ENCODE results near the gene CCDC85B. TPM values are rescaled to one million over a fixed set of nuclear protein-coding genes. Genes with fewer than 3 reads are reported as not detected.

Gene CCDC85B
- total and polyA plus RNA-seq, 2 of the 13 experiments (the other 11 are each of a cell fraction or from before 2014, with no cell fraction given) = 8.2 to 19.5 TPM

DNA sequence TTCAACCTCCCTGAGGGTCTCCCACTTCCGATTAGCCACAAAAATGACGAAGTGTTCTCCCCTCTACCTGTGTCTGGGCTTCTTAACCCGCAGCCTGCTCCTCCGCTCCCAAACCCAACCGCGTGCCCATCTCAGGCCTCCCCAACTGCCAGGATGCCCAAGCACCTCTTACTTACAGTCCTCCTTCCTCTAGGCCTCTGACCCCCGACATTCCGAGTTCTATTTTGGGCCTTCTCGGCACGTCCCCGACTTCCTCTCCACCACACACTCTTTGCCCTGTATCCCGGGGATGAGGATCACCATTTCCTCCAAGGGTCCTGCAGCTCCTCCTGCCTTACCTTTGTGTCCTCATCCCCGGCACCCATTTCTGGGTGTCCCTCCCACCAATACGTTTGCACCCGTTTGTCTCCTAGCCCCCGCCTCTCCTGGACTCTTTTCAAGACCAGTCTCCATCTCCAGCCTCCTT lies 30.6 kb upstream of the CCDC85B start (continued):
- TF ChIP-seq ZNF878 (CRISPR knock-in tag; IDR thresholded peaks at IDR 0.05) (0 out of 2 replicates have a peak, but pooled peaks have one; percentile 3), ZNF160 (CRISPR knock-in tag; IDR thresholded peaks at IDR 0.05) (no peak), MYNN (CRISPR knock-in tag; IDR thresholded peaks at IDR 0.05; ENCODE audit: low read depth) (no peak), ZNF354B (CRISPR knock-in tag; IDR thresholded peaks at IDR 0.05) (no peak), BCLAF1 (IDR thresholded peaks at IDR 0.05) (no peak), MTF2 (CRISPR knock-in tag; IDR thresholded peaks at IDR 0.05; ENCODE audit: borderline replicate concordance) (no peak), UBTF (CRISPR knock-in tag; IDR thresholded peaks at IDR 0.05) (no peak; the same call in 1 of the 2 replicates), ATF1 (CRISPR knock-in tag; IDR thresholded peaks at IDR 0.05) (no peak), KMT2A (CRISPR knock-in tag; IDR thresholded peaks at IDR 0.05) (peak; percentile 4; the same call in 1 of the 2 replicates)
- TF ChIP-seq, protein P1, sequence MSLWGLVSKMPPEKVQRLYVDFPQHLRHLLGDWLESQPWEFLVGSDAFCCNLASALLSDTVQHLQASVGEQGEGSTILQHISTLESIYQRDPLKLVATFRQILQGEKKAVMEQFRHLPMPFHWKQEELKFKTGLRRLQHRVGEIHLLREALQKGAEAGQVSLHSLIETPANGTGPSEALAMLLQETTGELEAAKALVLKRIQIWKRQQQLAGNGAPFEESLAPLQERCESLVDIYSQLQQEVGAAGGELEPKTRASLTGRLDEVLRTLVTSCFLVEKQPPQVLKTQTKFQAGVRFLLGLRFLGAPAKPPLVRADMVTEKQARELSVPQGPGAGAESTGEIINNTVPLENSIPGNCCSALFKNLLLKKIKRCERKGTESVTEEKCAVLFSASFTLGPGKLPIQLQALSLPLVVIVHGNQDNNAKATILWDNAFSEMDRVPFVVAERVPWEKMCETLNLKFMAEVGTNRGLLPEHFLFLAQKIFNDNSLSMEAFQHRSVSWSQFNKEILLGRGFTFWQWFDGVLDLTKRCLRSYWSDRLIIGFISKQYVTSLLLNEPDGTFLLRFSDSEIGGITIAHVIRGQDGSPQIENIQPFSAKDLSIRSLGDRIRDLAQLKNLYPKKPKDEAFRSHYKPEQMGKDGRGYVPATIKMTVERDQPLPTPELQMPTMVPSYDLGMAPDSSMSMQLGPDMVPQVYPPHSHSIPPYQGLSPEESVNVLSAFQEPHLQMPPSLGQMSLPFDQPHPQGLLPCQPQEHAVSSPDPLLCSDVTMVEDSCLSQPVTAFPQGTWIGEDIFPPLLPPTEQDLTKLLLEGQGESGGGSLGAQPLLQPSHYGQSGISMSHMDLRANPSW (CRISPR knock-in tag; IDR thresholded peaks at IDR 0.05; ENCODE audit: borderline replicate concordance) = no peak; the same call in 1 of the 2 replicates
- TF ChIP-seq, protein P2, sequence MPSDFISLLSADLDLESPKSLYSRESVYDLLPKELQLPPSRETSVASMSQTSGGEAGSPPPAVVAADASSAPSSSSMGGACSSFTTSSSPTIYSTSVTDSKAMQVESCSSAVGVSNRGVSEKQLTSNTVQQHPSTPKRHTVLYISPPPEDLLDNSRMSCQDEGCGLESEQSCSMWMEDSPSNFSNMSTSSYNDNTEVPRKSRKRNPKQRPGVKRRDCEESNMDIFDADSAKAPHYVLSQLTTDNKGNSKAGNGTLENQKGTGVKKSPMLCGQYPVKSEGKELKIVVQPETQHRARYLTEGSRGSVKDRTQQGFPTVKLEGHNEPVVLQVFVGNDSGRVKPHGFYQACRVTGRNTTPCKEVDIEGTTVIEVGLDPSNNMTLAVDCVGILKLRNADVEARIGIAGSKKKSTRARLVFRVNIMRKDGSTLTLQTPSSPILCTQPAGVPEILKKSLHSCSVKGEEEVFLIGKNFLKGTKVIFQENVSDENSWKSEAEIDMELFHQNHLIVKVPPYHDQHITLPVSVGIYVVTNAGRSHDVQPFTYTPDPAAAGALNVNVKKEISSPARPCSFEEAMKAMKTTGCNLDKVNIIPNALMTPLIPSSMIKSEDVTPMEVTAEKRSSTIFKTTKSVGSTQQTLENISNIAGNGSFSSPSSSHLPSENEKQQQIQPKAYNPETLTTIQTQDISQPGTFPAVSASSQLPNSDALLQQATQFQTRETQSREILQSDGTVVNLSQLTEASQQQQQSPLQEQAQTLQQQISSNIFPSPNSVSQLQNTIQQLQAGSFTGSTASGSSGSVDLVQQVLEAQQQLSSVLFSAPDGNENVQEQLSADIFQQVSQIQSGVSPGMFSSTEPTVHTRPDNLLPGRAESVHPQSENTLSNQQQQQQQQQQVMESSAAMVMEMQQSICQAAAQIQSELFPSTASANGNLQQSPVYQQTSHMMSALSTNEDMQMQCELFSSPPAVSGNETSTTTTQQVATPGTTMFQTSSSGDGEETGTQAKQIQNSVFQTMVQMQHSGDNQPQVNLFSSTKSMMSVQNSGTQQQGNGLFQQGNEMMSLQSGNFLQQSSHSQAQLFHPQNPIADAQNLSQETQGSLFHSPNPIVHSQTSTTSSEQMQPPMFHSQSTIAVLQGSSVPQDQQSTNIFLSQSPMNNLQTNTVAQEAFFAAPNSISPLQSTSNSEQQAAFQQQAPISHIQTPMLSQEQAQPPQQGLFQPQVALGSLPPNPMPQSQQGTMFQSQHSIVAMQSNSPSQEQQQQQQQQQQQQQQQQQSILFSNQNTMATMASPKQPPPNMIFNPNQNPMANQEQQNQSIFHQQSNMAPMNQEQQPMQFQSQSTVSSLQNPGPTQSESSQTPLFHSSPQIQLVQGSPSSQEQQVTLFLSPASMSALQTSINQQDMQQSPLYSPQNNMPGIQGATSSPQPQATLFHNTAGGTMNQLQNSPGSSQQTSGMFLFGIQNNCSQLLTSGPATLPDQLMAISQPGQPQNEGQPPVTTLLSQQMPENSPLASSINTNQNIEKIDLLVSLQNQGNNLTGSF (CRISPR knock-in tag; IDR thresholded peaks at IDR 0.05) = no peak
- TF ChIP-seq, protein P3, sequence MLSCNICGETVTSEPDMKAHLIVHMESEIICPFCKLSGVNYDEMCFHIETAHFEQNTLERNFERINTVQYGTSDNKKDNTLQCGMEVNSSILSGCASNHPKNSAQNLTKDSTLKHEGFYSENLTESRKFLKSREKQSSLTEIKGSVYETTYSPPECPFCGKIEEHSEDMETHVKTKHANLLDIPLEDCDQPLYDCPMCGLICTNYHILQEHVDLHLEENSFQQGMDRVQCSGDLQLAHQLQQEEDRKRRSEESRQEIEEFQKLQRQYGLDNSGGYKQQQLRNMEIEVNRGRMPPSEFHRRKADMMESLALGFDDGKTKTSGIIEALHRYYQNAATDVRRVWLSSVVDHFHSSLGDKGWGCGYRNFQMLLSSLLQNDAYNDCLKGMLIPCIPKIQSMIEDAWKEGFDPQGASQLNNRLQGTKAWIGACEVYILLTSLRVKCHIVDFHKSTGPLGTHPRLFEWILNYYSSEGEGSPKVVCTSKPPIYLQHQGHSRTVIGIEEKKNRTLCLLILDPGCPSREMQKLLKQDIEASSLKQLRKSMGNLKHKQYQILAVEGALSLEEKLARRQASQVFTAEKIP (CRISPR knock-in tag; IDR thresholded peaks at IDR 0.05; ENCODE audit: borderline replicate concordance) = no peak

Measured in HepG2 (cell line).